Panc1 (cell line): ENCODE results near the gene PRDM1.

Experiments used
- CTCF ChIP-seq: fragments of 450-650 bp; IDR thresholded peaks from 2 replicates; pipeline ENCODE4 v1.5.1; 2017; ENCODE audit warnings: mild to moderate bottlenecking
- POLR2AphosphoS5 ChIP-seq: IDR thresholded peaks from 2 replicates; pipeline ENCODE4 v1.6.1; 2012; ENCODE audit warnings: mild to moderate bottlenecking, low read depth, low read length, moderate library complexity
- REST ChIP-seq, 2 experiments: IDR thresholded peaks; 2 replicates each; pipeline ENCODE4 v1.6.1; 2011 to 2012; ENCODE audit warnings: low read depth in 2 of 2, control low read depth in 1 of 2, low read length in 1 of 2, mild to moderate bottlenecking in 1 of 2, moderate library complexity in 1 of 2; ENCODE audit not compliant: insufficient read depth in 1 of 2
- SIN3A ChIP-seq: IDR thresholded peaks from 2 replicates; pipeline ENCODE4 v1.6.1; 2012; ENCODE audit warnings: low read depth, mild to moderate bottlenecking, low read length, moderate library complexity, borderline replicate concordance; ENCODE audit not compliant: insufficient read depth
- TCF7L2 ChIP-seq: IDR thresholded peaks from 2 replicates; pipeline ENCODE4 v1.6.1; 2011; ENCODE audit warnings: mild to moderate bottlenecking, low read depth, low read length, inconsistent platforms

GRCh38 chr6:106094261-106094963, 8.3 kb downstream of the PRDM1 start:
- TF ChIP-seq CTCF, result no peak
- no peak for TF ChIP-seq REST (IDR thresholded peaks at IDR 0.05; ENCODE audit: insufficient read depth in 1 of 2, low read depth in 2 of 2, low read length in 1 of 2)
- TF ChIP-seq SIN3A, result no peak
- no peak for TF ChIP-seq POLR2AphosphoS5
- no peak for TF ChIP-seq TCF7L2
